MM.1S (cell line): ENCODE measurements around the gene TP73.
A peak's percentile ranks its signal among the peaks of the same experiment; 100 is the strongest.

Experiments
- DNase-seq: peaks from one replicate; pipeline ENCODE4 v3.0.0-alpha.2; 2015
- H2AFZ ChIP-seq: fragments of 300-600 bp; sonication (generic); 2 replicates; pipeline ENCODE4 v1.6.0; 2016; ENCODE audit warnings: antibody characterized with exemption, low read length
- H3F3A ChIP-seq: fragments of 300-600 bp; sonication (generic); 2 replicates; pipeline ENCODE4 v1.6.1; 2016; ENCODE audit warnings: mild to moderate bottlenecking, antibody characterized with exemption, low read length, moderate library complexity, mixed read lengths; ENCODE audit not compliant: insufficient read depth
- H3K27ac ChIP-seq: fragments of 300-600 bp; sonication (generic); 2 replicates; pipeline ENCODE4 v1.5.1; 2016; ENCODE audit warnings: mild to moderate bottlenecking, low read length
- H3K27me3 ChIP-seq: fragments of 300-600 bp; sonication (generic); replicated peaks from 2 replicates; pipeline ENCODE4 v1.6.0; 2016; ENCODE audit warnings: low read length; ENCODE audit not compliant: insufficient read depth
- H3K36me3 ChIP-seq: fragments of 300-600 bp; sonication (generic); replicated peaks from 2 replicates; pipeline ENCODE4 v1.6.1; 2016; ENCODE audit warnings: mild to moderate bottlenecking, low read length, mixed read lengths; ENCODE audit not compliant: insufficient read depth
- H3K4me1 ChIP-seq: fragments of 300-600 bp; sonication (generic); 2 replicates; pipeline ENCODE4 v1.6.1; 2016; ENCODE audit warnings: low read length, mixed read lengths
- H3K4me2 ChIP-seq: fragments of 300-600 bp; sonication (generic); 2 replicates; pipeline ENCODE4 v1.6.0; 2016; ENCODE audit warnings: low read depth, low read length
- H3K4me3 ChIP-seq: fragments of 300-600 bp; sonication (generic); 2 replicates; pipeline ENCODE4 v1.5.1; 2016; ENCODE audit warnings: low read length, mixed read lengths
- H3K79me2 ChIP-seq: fragments of 300-600 bp; sonication (generic); 2 replicates; pipeline ENCODE4 v1.6.1; 2016; ENCODE audit warnings: mixed run types, low read length, mixed read lengths
- H3K9ac ChIP-seq: fragments of 300-600 bp; sonication (generic); 2 replicates; pipeline ENCODE4 v1.6.1; 2016; ENCODE audit warnings: low read length, mixed read lengths
- H3K9me2 ChIP-seq: fragments of 300-600 bp; sonication (generic); replicated peaks from 2 replicates; pipeline ENCODE4 v1.6.1; 2016; ENCODE audit warnings: mild to moderate bottlenecking, low read length, mixed read lengths; ENCODE audit not compliant: insufficient read depth
- H3K9me3 ChIP-seq: fragments of 300-600 bp; sonication (generic); replicated peaks from 2 replicates; pipeline ENCODE4 v1.6.1; 2016; ENCODE audit warnings: mild to moderate bottlenecking, low read length, mixed read lengths; ENCODE audit not compliant: insufficient read depth
- H4K20me1 ChIP-seq: fragments of 300-600 bp; sonication (generic); 2 replicates; pipeline ENCODE4 v1.6.1; 2016; ENCODE audit warnings: mild to moderate bottlenecking, low read length, moderate library complexity, mixed read lengths; ENCODE audit not compliant: insufficient read depth
- CTCF ChIP-seq: fragments of 300-600 bp; sonication (generic); IDR thresholded peaks from 2 replicates; pipeline ENCODE4 v1.5.1; 2016; ENCODE audit warnings: antibody characterized with exemption, low read length, mixed read lengths
- EZH2 ChIP-seq: fragments of 300-600 bp; sonication (generic); optimal IDR thresholded peaks from 2 replicates; pipeline ENCODE3; 2017; ENCODE audit warnings: low read depth, mild to moderate bottlenecking, antibody characterized with exemption, low read length, mixed read lengths
- EZH2phosphoT487 ChIP-seq: fragments of 300-600 bp; sonication (generic); IDR thresholded peaks from 2 replicates; pipeline ENCODE4 v1.6.1; 2018; ENCODE audit warnings: antibody characterized with exemption, low read length

Gene TP73

GRCh38 chr1:3670823-3671265 lies 18.5 kb downstream of the TP73 start:
- no peaks in the 10 kb centered on the region for H3K9me2 ChIP-seq

GRCh38 chr1:3671371-3672180 lies 19.3 kb downstream of the TP73 start:
- H2AFZ ChIP-seq = no peak overlapping the region
- H3K4me3 ChIP-seq = no peak overlapping the region
- no peaks in the 10 kb centered on the region for H3K9me2 ChIP-seq
- no peaks in the 10 kb centered on the region for H3K9me3 ChIP-seq
- no peaks in the 10 kb centered on the region for H3K27me3 ChIP-seq
- H3K4me2 ChIP-seq = no peak overlapping the region
- DNase-seq = no peak
- no peaks in the 10 kb centered on the region; the same call in 1 of the 2 replicates for H3K4me1 ChIP-seq
- no peak for TF ChIP-seq EZH2phosphoT487
- TF ChIP-seq EZH2 = no peak
- no peak for TF ChIP-seq CTCF
- H3F3A ChIP-seq = no peaks in the 10 kb centered on the region
- H3K9ac ChIP-seq = no peak overlapping the region
- no peak overlapping the region for H3K27ac ChIP-seq
- H3K79me2 ChIP-seq = peaks cover 38% of the 10 kb centered on the region
- no peaks in the 10 kb centered on the region for H3K36me3 ChIP-seq
- H4K20me1 ChIP-seq = no peaks in the 10 kb centered on the region

More at GRCh38 chr1:3670823-3671265, 18.5 kb downstream of the TP73 start:
- H3K9ac ChIP-seq = no peak overlapping the region
- no peaks in the 10 kb centered on the region for H3F3A ChIP-seq
- no peak overlapping the region for H2AFZ ChIP-seq
- no peaks in the 10 kb centered on the region for H3K36me3 ChIP-seq
- H4K20me1 ChIP-seq = no peaks in the 10 kb centered on the region
- no peaks in the 10 kb centered on the region; the same call in 1 of the 2 replicates for H3K4me1 ChIP-seq
- H3K79me2 ChIP-seq = peaks cover 43% of the 10 kb centered on the region
- H3K4me2 ChIP-seq = no peak overlapping the region
- H3K27ac ChIP-seq = no peak overlapping the region
- TF ChIP-seq EZH2 = no peak
- TF ChIP-seq CTCF = no peak
- TF ChIP-seq EZH2phosphoT487 = no peak
- no peaks in the 10 kb centered on the region for H3K27me3 ChIP-seq
- DNase-seq = no peak
- no peak overlapping the region for H3K4me3 ChIP-seq
- no peaks in the 10 kb centered on the region for H3K9me3 ChIP-seq

GRCh38 chr1:3672231-3672970 lies 20.1 kb downstream of the TP73 start:
- H3F3A ChIP-seq = no peaks in the 10 kb centered on the region
- peak overlapping the region; percentile 48; the same call in 1 of the 2 replicates for H3K27ac ChIP-seq
- TF ChIP-seq CTCF (no peak), EZH2phosphoT487 (no peak), EZH2 (no peak)
- H3K4me2 ChIP-seq = peak overlapping the region; percentile 79
- no peaks in the 10 kb centered on the region for H3K9me3 ChIP-seq
- H3K36me3 ChIP-seq = no peaks in the 10 kb centered on the region
- peaks cover 33% of the 10 kb centered on the region for H3K79me2 ChIP-seq
- H4K20me1 ChIP-seq = no peaks in the 10 kb centered on the region
- peak overlapping the region; percentile 87 for H2AFZ ChIP-seq
- no peak for DNase-seq
- H3K4me3 ChIP-seq = peak overlapping the region; percentile 64
- H3K9ac ChIP-seq = peak overlapping the region; percentile 47; the same call in 1 of the 2 replicates
- no peaks in the 10 kb centered on the region for H3K9me2 ChIP-seq
- H3K27me3 ChIP-seq = no peaks in the 10 kb centered on the region
- H3K4me1 ChIP-seq = no peaks in the 10 kb centered on the region; the same call in 1 of the 2 replicates
